Activated CD4-positive, alpha-beta memory T cell treated with anti-CD3 and anti-CD28 coated beads, Interleukin-2, amount 10 ng/mL, durations not matched to agents 7 days and 5 days (primary cell): Measurements from ENCODE around the gene PPP6R3. TPM values are rescaled to one million over a fixed set of nuclear protein-coding genes. Genes with fewer than 3 reads are reported as not detected.

Experiments
- CTCF ChIA-PET: fragments of 350-600 bp; sonication (Branson Sonifier 250); formaldehyde crosslinking; loops from one replicate; lab custom pipeline; 2021; ENCODE audit warnings: antibody characterized with exemption, inconsistent platforms; lab: Charles Lee
- POLR2A ChIA-PET: fragments of 350-600 bp; sonication (Branson Sonifier 250); formaldehyde crosslinking; loops from one replicate; lab custom pipeline; 2021; ENCODE audit warnings: antibody characterized with exemption; lab: Charles Lee
- DNase-seq: peaks from one replicate; pipeline ENCODE4 v3.0.0-alpha.2; 2020
- H3K27ac Mint-ChIP-seq: one replicate; pipeline ENCODE4 v1.8.0; 2021; ENCODE audit warnings: mild to moderate bottlenecking, mixed read lengths
- H3K27me3 Mint-ChIP-seq: one replicate; pipeline ENCODE4 v1.8.0; 2021; ENCODE audit warnings: mixed read lengths
- H3K36me3 Mint-ChIP-seq: one replicate; pipeline ENCODE4 v1.8.0; 2021; ENCODE audit warnings: low read depth, mixed read lengths
- H3K4me1 Mint-ChIP-seq: one replicate; pipeline ENCODE4 v1.8.0; 2021; ENCODE audit warnings: mixed read lengths
- H3K4me3 Mint-ChIP-seq: one replicate; pipeline ENCODE4 v1.8.0; 2021; ENCODE audit warnings: mild to moderate bottlenecking, mixed read lengths
- H3K9me3 Mint-ChIP-seq: one replicate; pipeline ENCODE4 v1.8.0; 2021; ENCODE audit warnings: mixed read lengths
- total RNA-seq, 2 experiments: library from RNA; stranded (reverse); gene quantifications; one replicate each; pipeline ENCODE4 v1.2.3, GENCODE V29; 2021

The PPP6R3 gene
- total RNA-seq, 2 experiments from 2014 or later = 105 to 115 TPM

GRCh38 chr11:68574308-68574707 lies 113.8 kb downstream of the PPP6R3 start:
- peaks cover 28% of the 10 kb centered on the region for H3K4me1 Mint-ChIP-seq
- H3K9me3 Mint-ChIP-seq = no peaks in the 10 kb centered on the region
- H3K27ac Mint-ChIP-seq = no peak overlapping the region
- CTCF ChIA-PET = interaction anchor here (3.7 kb wide), 1 partner anchor 10 kb away, joined by 15 read pairs; no protein-coding TSS in a partner anchor
- H3K4me3 Mint-ChIP-seq = no peak overlapping the region
- peaks cover 81% of the 10 kb centered on the region for H3K36me3 Mint-ChIP-seq
- H3K27me3 Mint-ChIP-seq = no peaks in the 10 kb centered on the region
- POLR2A ChIA-PET = interaction anchor here (1.0 kb wide), 1 partner anchor 10 kb away, joined by 3 read pairs; no protein-coding TSS in a partner anchor
- no peak for DNase-seq

GRCh38 chr11:68575025-68575665 lies 114.6 kb downstream of the PPP6R3 start:
- Mint-ChIP-seq H3K36me3 (peaks cover 85% of the 10 kb centered on the region), H3K9me3 (no peaks in the 10 kb centered on the region), H3K4me1 (peaks cover 22% of the 10 kb centered on the region), H3K4me3 (no peak overlapping the region), H3K27ac (no peak overlapping the region), H3K27me3 (no peaks in the 10 kb centered on the region)
- POLR2A ChIA-PET = interaction anchor here (1.0 kb wide), 1 partner anchor 9 kb away, joined by 3 read pairs; no protein-coding TSS in a partner anchor
- DNase-seq = no peak
- CTCF ChIA-PET = interaction anchor here (3.7 kb wide), 1 partner anchor 9 kb away, joined by 15 read pairs; no protein-coding TSS in a partner anchor

GRCh38 chr11:68579455-68579854 lies 118.9 kb downstream of the PPP6R3 start:
- H3K36me3 Mint-ChIP-seq = peaks cover 75% of the 10 kb centered on the region
- no peak for DNase-seq
- POLR2A ChIA-PET = no interaction called here
- no peaks in the 10 kb centered on the region for H3K27me3 Mint-ChIP-seq
- H3K27ac Mint-ChIP-seq = no peak overlapping the region
- H3K4me3 Mint-ChIP-seq = no peak overlapping the region
- CTCF ChIA-PET = interaction anchor here (1.2 kb wide), 1 partner anchor 73 kb away, joined by 5 read pairs; no protein-coding TSS in a partner anchor
- H3K9me3 Mint-ChIP-seq = no peaks in the 10 kb centered on the region
- peaks cover 23% of the 10 kb centered on the region for H3K4me1 Mint-ChIP-seq

GRCh38 chr11:68581439-68581838 lies 120.9 kb downstream of the PPP6R3 start:
- Mint-ChIP-seq H3K4me1 (peaks cover 25% of the 10 kb centered on the region), H3K27me3 (no peaks in the 10 kb centered on the region), H3K4me3 (no peak overlapping the region), H3K9me3 (no peaks in the 10 kb centered on the region), H3K36me3 (peaks cover 67% of the 10 kb centered on the region), H3K27ac (no peak overlapping the region)
- CTCF ChIA-PET = no interaction called here
- POLR2A ChIA-PET = interaction anchor here (1.1 kb wide), 1 partner anchor 11 kb away, joined by 3 read pairs; no protein-coding TSS in a partner anchor
- no peak for DNase-seq

- POLR2A ChIA-PET = interaction anchor here (1.1 kb wide), 1 partner anchor 11 kb away, joined by 3 read pairs; no protein-coding TSS in a partner anchor
Observed at GRCh38 chr11:68581901-68582300, 121.3 kb downstream of the PPP6R3 start.

GRCh38 chr11:68582416-68583040 lies 122.0 kb downstream of the PPP6R3 start:
- Mint-ChIP-seq H3K36me3 (peaks cover 69% of the 10 kb centered on the region), H3K9me3 (no peaks in the 10 kb centered on the region), H3K27ac (no peak overlapping the region), H3K4me3 (no peak overlapping the region), H3K4me1 (peaks cover 25% of the 10 kb centered on the region), H3K27me3 (no peaks in the 10 kb centered on the region)
- no peak for DNase-seq
- CTCF ChIA-PET = interaction anchor here (1.5 to 3.3 kb wide), 2 partner anchors 8 to 391 kb away, joined by 3 to 15 read pairs; no protein-coding TSS in a partner anchor
- POLR2A ChIA-PET = no interaction called here

More at GRCh38 chr11:68581901-68582300, 121.3 kb downstream of the PPP6R3 start:
- H3K9me3 Mint-ChIP-seq = no peaks in the 10 kb centered on the region
- no peak overlapping the region for H3K4me3 Mint-ChIP-seq
- DNase-seq = no peak
- H3K4me1 Mint-ChIP-seq = peaks cover 25% of the 10 kb centered on the region
- CTCF ChIA-PET = no interaction called here
- peaks cover 65% of the 10 kb centered on the region for H3K36me3 Mint-ChIP-seq
- H3K27me3 Mint-ChIP-seq = no peaks in the 10 kb centered on the region
- no peak overlapping the region for H3K27ac Mint-ChIP-seq

- H3K27ac Mint-ChIP-seq = no peak overlapping the region
- peaks cover 25% of the 10 kb centered on the region for H3K4me1 Mint-ChIP-seq
- H3K4me3 Mint-ChIP-seq = no peak overlapping the region
- CTCF ChIA-PET = interaction anchor here (1.0 to 3.3 kb wide), 5 partner anchors 8 to 390 kb away, joined by 3 to 15 read pairs (median 3); no protein-coding TSS in a partner anchor
- no peaks in the 10 kb centered on the region for H3K27me3 Mint-ChIP-seq
- no peak for DNase-seq
- POLR2A ChIA-PET = interaction anchor here (1.4 kb wide), 1 partner anchor 9 kb away, joined by 3 read pairs; no protein-coding TSS in a partner anchor
- peaks cover 69% of the 10 kb centered on the region for H3K36me3 Mint-ChIP-seq
- H3K9me3 Mint-ChIP-seq = no peaks in the 10 kb centered on the region
Observed at GRCh38 chr11:68583041-68583446, 122.5 kb downstream of the PPP6R3 start.

GRCh38 chr11:68584097-68584496 lies 123.5 kb downstream of the PPP6R3 start:
- peaks cover 25% of the 10 kb centered on the region for H3K4me1 Mint-ChIP-seq
- no peak overlapping the region for H3K4me3 Mint-ChIP-seq
- DNase-seq = peak; percentile 63
- CTCF ChIA-PET = interaction anchor here (0.6 to 3.3 kb wide), 15 partner anchors 9 to 452 kb away, joined by 3 to 15 read pairs (median 3); no protein-coding TSS in a partner anchor
- H3K36me3 Mint-ChIP-seq = peaks cover 63% of the 10 kb centered on the region
- no peak overlapping the region for H3K27ac Mint-ChIP-seq
- POLR2A ChIA-PET = interaction anchor here (1.0 to 1.4 kb wide), 2 partner anchors 10 to 17 kb away, joined by 3 read pairs; no protein-coding TSS in a partner anchor
- no peaks in the 10 kb centered on the region for H3K27me3 Mint-ChIP-seq
- H3K9me3 Mint-ChIP-seq = no peaks in the 10 kb centered on the region

- H3K27ac Mint-ChIP-seq = no peak overlapping the region
- H3K27me3 Mint-ChIP-seq = no peaks in the 10 kb centered on the region
- DNase-seq = no peak
- peaks cover 25% of the 10 kb centered on the region for H3K4me1 Mint-ChIP-seq
- H3K4me3 Mint-ChIP-seq = no peak overlapping the region
- CTCF ChIA-PET = interaction anchor here (0.8 to 3.3 kb wide), 5 partner anchors 8 to 233 kb away, joined by 3 to 15 read pairs (median 5); no protein-coding TSS in a partner anchor
- H3K9me3 Mint-ChIP-seq = no peaks in the 10 kb centered on the region
- peaks cover 60% of the 10 kb centered on the region for H3K36me3 Mint-ChIP-seq
- POLR2A ChIA-PET = interaction anchor here (0.8 to 1.0 kb wide), 2 partner anchors 16 to 258 kb away, joined by 3 read pairs; no protein-coding TSS in a partner anchor
Observed at GRCh38 chr11:68584991-68585524, 124.5 kb downstream of the PPP6R3 start.

- Mint-ChIP-seq H3K27ac (no peak overlapping the region), H3K4me3 (no peak overlapping the region), H3K4me1 (peaks cover 8% of the 10 kb centered on the region), H3K36me3 (peaks cover 64% of the 10 kb centered on the region), H3K27me3 (no peaks in the 10 kb centered on the region), H3K9me3 (no peaks in the 10 kb centered on the region)
- CTCF ChIA-PET = no interaction called here
- POLR2A ChIA-PET = interaction anchor here (2.0 kb wide), 1 partner anchor 14 kb away, joined by 4 read pairs; no protein-coding TSS in a partner anchor
- no peak for DNase-seq
Observed at GRCh38 chr11:68589547-68590216, 129.1 kb downstream of the PPP6R3 start.

GRCh38 chr11:68591719-68592118 lies 131.2 kb downstream of the PPP6R3 start:
- no peak overlapping the region for H3K4me3 Mint-ChIP-seq
- ChIA-PET POLR2A (no interaction called here), CTCF (no interaction called here)
- no peak overlapping the region for H3K27ac Mint-ChIP-seq
- no peaks in the 10 kb centered on the region for H3K4me1 Mint-ChIP-seq
- peaks cover 72% of the 10 kb centered on the region for H3K36me3 Mint-ChIP-seq
- no peak for DNase-seq
- no peaks in the 10 kb centered on the region for H3K9me3 Mint-ChIP-seq
- H3K27me3 Mint-ChIP-seq = no peaks in the 10 kb centered on the region

- H3K27ac Mint-ChIP-seq = no peak overlapping the region
- ChIA-PET POLR2A (no interaction called here), CTCF (interaction anchor here (2.9 kb wide), 1 partner anchor 9 kb away, joined by 12 read pairs; no protein-coding TSS in a partner anchor)
- no peaks in the 10 kb centered on the region for H3K9me3 Mint-ChIP-seq
- DNase-seq = no peak
- peaks cover 72% of the 10 kb centered on the region for H3K36me3 Mint-ChIP-seq
- H3K4me1 Mint-ChIP-seq = no peaks in the 10 kb centered on the region
- no peaks in the 10 kb centered on the region for H3K27me3 Mint-ChIP-seq
- no peak overlapping the region for H3K4me3 Mint-ChIP-seq
Observed at GRCh38 chr11:68593441-68593840, 132.9 kb downstream of the PPP6R3 start.
